ENCODE measurements around the gene PDAP1. TPM values are rescaled to one million over a fixed set of nuclear protein-coding genes. Genes with fewer than 3 reads are reported as not detected.
"Not testable (repeated sequence)": the region's sequence is repeated elsewhere in the genome, so short reads cannot be mapped to it uniquely, and the experiment has no call there.

The PDAP1 gene
- total RNA-seq, 2 donors from 2014 or later: 79.7 to 133 TPM

DNA sequence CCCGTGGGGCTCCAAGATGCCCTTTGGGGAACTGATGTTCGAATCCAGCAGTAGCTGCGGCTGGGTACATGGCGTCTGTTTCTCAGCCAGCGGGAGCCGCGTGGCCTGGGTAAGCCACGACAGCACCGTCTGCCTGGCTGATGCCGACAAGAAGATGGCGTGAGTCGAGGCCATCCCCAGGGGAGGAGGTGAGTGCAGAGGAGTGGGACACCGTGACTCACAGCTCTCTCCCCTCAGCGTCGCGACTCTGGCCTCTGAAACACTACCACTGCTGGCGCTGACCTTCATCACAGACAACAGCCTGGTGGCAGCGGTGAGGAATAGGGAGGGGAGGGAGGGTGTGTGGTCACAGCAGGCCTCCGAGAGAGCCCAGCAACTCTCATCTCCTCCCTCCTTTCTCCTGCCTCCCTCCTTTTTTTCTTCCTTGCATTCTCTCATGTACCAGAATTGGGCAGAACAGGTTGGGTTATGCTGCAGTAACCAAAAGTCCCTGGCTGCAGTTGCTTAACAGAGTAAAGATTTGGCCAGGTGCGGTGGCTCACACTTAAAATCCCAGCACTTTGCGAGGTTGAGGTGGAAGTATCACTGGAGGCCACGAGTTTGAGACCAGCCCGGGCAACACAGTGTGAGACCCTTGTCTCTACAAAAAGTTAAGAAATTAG, 17.3 kb downstream of the PDAP1 start:
- Histone ChIP-seq H3K9ac (ENCODE audit: low read depth in 2 of 2, low read length in 2 of 2) (no peak overlapping the region), H3K36me3 (peaks cover 16% of the 10 kb centered on the region), H3K4me3 (no peak overlapping the region), H3K27me3 (no peaks in the 10 kb centered on the region), H3K27ac (no peak overlapping the region), H3K4me1 (peaks cover 7% of the 10 kb centered on the region), H3K9me3 (no peaks in the 10 kb centered on the region)
- intact Hi-C loops (cut with DNase I): no loop called here
- TF ChIP-seq, protein P1, sequence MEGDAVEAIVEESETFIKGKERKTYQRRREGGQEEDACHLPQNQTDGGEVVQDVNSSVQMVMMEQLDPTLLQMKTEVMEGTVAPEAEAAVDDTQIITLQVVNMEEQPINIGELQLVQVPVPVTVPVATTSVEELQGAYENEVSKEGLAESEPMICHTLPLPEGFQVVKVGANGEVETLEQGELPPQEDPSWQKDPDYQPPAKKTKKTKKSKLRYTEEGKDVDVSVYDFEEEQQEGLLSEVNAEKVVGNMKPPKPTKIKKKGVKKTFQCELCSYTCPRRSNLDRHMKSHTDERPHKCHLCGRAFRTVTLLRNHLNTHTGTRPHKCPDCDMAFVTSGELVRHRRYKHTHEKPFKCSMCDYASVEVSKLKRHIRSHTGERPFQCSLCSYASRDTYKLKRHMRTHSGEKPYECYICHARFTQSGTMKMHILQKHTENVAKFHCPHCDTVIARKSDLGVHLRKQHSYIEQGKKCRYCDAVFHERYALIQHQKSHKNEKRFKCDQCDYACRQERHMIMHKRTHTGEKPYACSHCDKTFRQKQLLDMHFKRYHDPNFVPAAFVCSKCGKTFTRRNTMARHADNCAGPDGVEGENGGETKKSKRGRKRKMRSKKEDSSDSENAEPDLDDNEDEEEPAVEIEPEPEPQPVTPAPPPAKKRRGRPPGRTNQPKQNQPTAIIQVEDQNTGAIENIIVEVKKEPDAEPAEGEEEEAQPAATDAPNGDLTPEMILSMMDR (IDR thresholded peaks at IDR 0.05): no peak
- no peak for DNase-seq

GRCh38 chr7:99389772-99390171, 18.6 kb downstream of the PDAP1 start:
- H3K9ac ChIP-seq (ENCODE audit: low read depth in 2 of 2, low read length in 2 of 2): no peak overlapping the region
- no peak for DNase-seq
- no peak overlapping the region for H3K27ac ChIP-seq
- peaks cover 16% of the 10 kb centered on the region for H3K36me3 ChIP-seq
- H3K4me1 ChIP-seq: peaks cover 7% of the 10 kb centered on the region
- no peaks in the 10 kb centered on the region for H3K27me3 ChIP-seq
- intact Hi-C loops (cut with DNase I): no loop called here
- TF ChIP-seq, protein P1 (IDR thresholded peaks at IDR 0.05): no peak
- H3K9me3 ChIP-seq: no peaks in the 10 kb centered on the region
- no peak overlapping the region for H3K4me3 ChIP-seq

GRCh38 chr7:99387912-99388311, 20.5 kb downstream of the PDAP1 start:
- no peak for DNase-seq
- no peaks in the 10 kb centered on the region for H3K27me3 ChIP-seq
- H3K4me3 ChIP-seq: no peak overlapping the region
- no peak overlapping the region for H3K9ac ChIP-seq (ENCODE audit: low read depth in 2 of 2, low read length in 2 of 2)
- TF ChIP-seq, protein P1 (IDR thresholded peaks at IDR 0.05): no peak
- no peak overlapping the region for H3K27ac ChIP-seq
- peaks cover 8% of the 10 kb centered on the region for H3K36me3 ChIP-seq
- intact Hi-C loops (cut with DNase I): no loop called here
- H3K9me3 ChIP-seq: no peaks in the 10 kb centered on the region
- H3K4me1 ChIP-seq: peaks cover 7% of the 10 kb centered on the region

DNA sequence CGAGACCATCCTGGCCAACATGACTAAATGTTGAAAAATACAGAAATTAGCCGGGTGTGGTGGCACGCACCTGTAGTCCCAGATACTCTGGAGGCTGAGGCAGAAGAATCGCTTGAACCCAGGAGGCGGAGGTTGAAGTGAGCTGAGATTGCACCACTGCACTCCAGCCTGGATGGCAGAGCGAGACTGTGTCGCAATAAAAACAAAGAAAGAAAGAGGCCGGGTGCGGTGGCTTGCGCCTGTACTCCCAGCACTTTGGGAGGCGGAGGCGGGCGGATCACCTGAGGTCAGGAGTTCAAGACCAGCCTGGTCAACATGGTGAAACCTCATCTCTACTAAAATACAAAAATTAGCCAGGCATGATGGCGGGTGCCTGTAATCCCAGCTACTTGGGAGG, 21.2 kb downstream of the PDAP1 start:
- H3K4me3 ChIP-seq; H3K27ac ChIP-seq; H3K9ac ChIP-seq (ENCODE audit: low read depth in 2 of 2, low read length in 2 of 2); intact Hi-C loops (cut with DNase I); DNase-seq; H3K36me3 ChIP-seq; H3K4me1 ChIP-seq; H3K9me3 ChIP-seq; H3K27me3 ChIP-seq: not testable (repeated sequence)

DNA sequence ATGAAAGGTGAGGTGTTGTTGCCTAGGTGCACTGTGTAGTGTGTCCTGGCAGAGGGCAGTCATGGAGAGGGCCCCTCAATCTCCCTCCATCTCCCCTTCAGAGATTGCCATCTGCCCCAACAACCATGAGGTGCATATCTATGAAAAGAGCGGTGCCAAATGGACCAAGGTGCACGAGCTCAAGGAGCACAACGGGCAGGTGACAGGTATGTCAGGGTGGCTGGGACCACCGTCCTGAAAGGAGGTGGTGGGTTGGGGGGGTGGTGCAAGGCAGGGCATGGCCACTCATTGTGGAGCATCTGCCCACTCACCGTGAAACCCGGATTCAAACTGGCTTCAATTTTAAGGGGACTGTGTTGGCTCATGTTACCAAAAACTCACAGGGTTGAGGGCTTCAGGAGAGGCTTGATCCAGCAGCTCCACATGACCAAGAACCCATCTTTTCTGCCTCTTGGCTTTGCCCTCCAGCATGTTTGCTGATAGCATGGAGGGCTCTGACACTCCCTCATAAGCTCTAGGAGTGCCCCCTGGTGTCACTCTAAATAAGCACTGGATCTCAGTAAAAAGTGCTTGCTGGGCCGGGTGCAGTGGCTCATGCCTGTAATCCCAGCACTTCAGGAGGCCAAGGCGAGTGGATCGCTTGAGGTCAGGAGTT, 21.7 kb downstream of the PDAP1 start:
- Histone ChIP-seq H3K4me3 (no peak overlapping the region), H3K27me3 (no peaks in the 10 kb centered on the region), H3K4me1 (no peaks in the 10 kb centered on the region), H3K9ac (ENCODE audit: low read depth in 2 of 2, low read length in 2 of 2) (no peak overlapping the region), H3K27ac (no peak overlapping the region), H3K9me3 (no peaks in the 10 kb centered on the region), H3K36me3 (peaks cover 8% of the 10 kb centered on the region)
- intact Hi-C loops (cut with DNase I): no loop called here
- DNase-seq: no peak
- TF ChIP-seq, protein P1 (IDR thresholded peaks at IDR 0.05): no peak

- Histone ChIP-seq H3K36me3 (no peaks in the 10 kb centered on the region), H3K27ac (no peak overlapping the region), H3K4me3 (no peak overlapping the region), H3K9me3 (no peaks in the 10 kb centered on the region), H3K4me1 (no peaks in the 10 kb centered on the region), H3K9ac (ENCODE audit: low read depth in 2 of 2, low read length in 2 of 2) (no peak overlapping the region), H3K27me3 (no peaks in the 10 kb centered on the region)
- TF ChIP-seq, protein P1 (IDR thresholded peaks at IDR 0.05): no peak
- intact Hi-C loops (cut with DNase I): no loop called here
- DNase-seq: no peak
These were observed 22.8 kb downstream of the PDAP1 start for GRCh38 chr7:99385564-99385963.
